Measurements from ENCODE around the gene ENGASE. TPM values are rescaled to one million over a fixed set of nuclear protein-coding genes. Genes with fewer than 3 reads are reported as not detected.

Gene ENGASE
- total and polyA plus RNA-seq, 8 donors = 13.9 to 86.5 (median 21.6) TPM

- H3K27me3 ChIP-seq = no peaks in the 10 kb centered on the region
- no peaks in the 10 kb centered on the region for H3K9me3 ChIP-seq
- ATAC-seq (peak in 3 of 4 donors; percentile 16 to 21 (median 18)), DNase-seq (no peak), FAIRE-seq (no peak)
- intact Hi-C loops (cut with DNase I) = no loop called here
- TF ChIP-seq, protein P1, sequence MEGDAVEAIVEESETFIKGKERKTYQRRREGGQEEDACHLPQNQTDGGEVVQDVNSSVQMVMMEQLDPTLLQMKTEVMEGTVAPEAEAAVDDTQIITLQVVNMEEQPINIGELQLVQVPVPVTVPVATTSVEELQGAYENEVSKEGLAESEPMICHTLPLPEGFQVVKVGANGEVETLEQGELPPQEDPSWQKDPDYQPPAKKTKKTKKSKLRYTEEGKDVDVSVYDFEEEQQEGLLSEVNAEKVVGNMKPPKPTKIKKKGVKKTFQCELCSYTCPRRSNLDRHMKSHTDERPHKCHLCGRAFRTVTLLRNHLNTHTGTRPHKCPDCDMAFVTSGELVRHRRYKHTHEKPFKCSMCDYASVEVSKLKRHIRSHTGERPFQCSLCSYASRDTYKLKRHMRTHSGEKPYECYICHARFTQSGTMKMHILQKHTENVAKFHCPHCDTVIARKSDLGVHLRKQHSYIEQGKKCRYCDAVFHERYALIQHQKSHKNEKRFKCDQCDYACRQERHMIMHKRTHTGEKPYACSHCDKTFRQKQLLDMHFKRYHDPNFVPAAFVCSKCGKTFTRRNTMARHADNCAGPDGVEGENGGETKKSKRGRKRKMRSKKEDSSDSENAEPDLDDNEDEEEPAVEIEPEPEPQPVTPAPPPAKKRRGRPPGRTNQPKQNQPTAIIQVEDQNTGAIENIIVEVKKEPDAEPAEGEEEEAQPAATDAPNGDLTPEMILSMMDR (IDR thresholded peaks at IDR 0.05) = no peak
- WGBS, 2 donors = 16 to 20% methylated on average over 6 of the region's 6 CpGs
- peak overlapping the region; percentile 72 to 96 (median 86) for H3K4me3 ChIP-seq
- H3K27ac ChIP-seq = peak overlapping the region in 3 of 4 donors; percentile 48 to 73 (median 62)
- no peaks in the 10 kb centered on the region for H3K4me1 ChIP-seq
- peaks cover 0 to 15% (median 8%) of the 10 kb centered on the region in 3 donors for H3K36me3 ChIP-seq
These were observed 774 bp downstream of the ENGASE start for GRCh38 chr17:79075446-79075750.

- no peak overlapping the region for H3K27ac ChIP-seq
- ATAC-seq (no peak), DNase-seq (peak in 1 of 6 donors; percentile 22), FAIRE-seq (no peak)
- no peaks in the 10 kb centered on the region for H3K4me1 ChIP-seq
- H3K4me3 ChIP-seq = peak overlapping the region in 2 of 4 donors; percentile 85 to 96
- peaks cover 0 to 15% (median 8%) of the 10 kb centered on the region in 3 donors for H3K36me3 ChIP-seq
- H3K27me3 ChIP-seq = no peaks in the 10 kb centered on the region
- TF ChIP-seq, protein P1 (IDR thresholded peaks at IDR 0.05) = no peak
- no peaks in the 10 kb centered on the region for H3K9me3 ChIP-seq
- intact Hi-C loops (cut with DNase I) = no loop called here
- WGBS, 2 donors = 84 to 85% methylated on average over 9 of the region's 9 CpGs
These were observed 1.3 kb downstream of the ENGASE start for GRCh38 chr17:79075861-79076406.

DNA sequence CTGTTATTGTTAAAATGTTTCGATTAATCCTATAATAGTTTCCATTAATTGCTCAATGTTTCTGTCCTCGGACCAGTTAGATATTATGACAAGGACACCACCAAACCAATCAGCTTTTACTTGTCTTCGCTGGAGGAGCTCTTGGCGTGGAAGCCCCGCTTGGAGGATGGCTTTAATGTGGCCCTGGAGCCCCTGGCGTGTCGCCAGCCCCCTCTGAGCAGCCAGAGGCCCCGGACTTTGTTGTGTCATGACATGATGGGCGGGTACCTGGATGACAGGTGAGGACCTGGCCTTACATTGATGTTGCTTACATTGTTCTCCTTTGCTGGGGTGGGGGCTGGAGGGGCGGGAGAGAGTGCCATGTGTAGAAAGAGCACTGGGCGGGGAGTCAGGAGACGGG lies 3.0 kb downstream of the ENGASE start:
- TF ChIP-seq, protein P1 (IDR thresholded peaks at IDR 0.05) = no peak
- Histone ChIP-seq H3K4me1 (no peaks in the 10 kb centered on the region), H3K27me3 (no peaks in the 10 kb centered on the region), H3K36me3 (peaks cover 0 to 15% (median 8%) of the 10 kb centered on the region in 3 donors), H3K27ac (no peak overlapping the region), H3K4me3 (no peak overlapping the region), H3K9me3 (no peaks in the 10 kb centered on the region)
- DNase-seq = peak in 1 of 6 donors; percentile 58
- intact Hi-C loops (cut with DNase I) = no loop called here
- no peak for FAIRE-seq
- ATAC-seq = no peak
- WGBS, 2 donors = 75% methylated on average over 12 of the region's 12 CpGs

DNA sequence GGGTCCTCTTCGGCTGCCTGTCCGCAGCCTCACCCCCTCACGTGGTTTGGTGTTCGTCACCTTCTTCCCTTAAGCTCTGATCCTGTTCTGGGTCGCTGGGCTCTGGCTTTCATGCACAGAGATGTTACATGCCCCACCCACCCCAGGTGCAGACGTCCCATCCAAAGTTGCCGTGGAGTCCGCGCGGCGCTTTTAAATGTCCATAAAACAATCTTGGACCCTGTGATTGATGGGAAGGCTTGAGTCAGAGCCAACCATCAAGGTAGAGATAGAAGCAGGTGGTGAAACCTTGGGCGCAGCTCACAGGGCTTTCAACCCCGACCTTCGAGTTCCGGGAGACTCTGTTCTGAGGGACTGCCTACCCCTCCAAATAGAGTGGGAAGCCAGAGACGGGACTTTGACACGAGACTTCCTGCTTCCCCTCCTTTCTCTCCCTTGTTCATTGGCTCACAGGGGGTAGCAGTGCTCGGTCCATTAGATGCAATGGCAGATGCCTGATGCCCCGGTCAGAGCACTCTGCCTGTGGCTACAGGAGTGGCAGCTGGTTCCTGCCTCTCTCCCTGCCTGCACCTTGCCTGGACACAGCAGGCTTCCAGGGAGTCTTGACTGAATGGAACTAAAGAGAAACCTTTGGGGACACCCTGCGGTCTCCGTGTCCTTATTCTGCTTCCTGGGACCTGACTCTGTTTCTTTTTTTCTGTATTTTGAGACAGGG lies 4.0 kb downstream of the ENGASE start:
- peak in 1 of 6 donors; percentile 39 for DNase-seq
- Histone ChIP-seq H3K4me3 (no peak overlapping the region), H3K27me3 (no peaks in the 10 kb centered on the region), H3K36me3 (peaks cover 0 to 15% (median 8%) of the 10 kb centered on the region in 3 donors), H3K4me1 (no peaks in the 10 kb centered on the region), H3K9me3 (no peaks in the 10 kb centered on the region), H3K27ac (no peak overlapping the region)
- no peak for ATAC-seq
- FAIRE-seq = no peak
- intact Hi-C loops (cut with DNase I) = no loop called here
- WGBS, 2 donors = 94 to 95% methylated on average over 21 of the region's 21 CpGs
- TF ChIP-seq, protein P1 (IDR thresholded peaks at IDR 0.05) = no peak
